Suprapubic skin (tissue), 3 donors: Measurements from ENCODE around the gene SAMD4A.

Experiments
- EP300 ChIP-seq: sonication (generic); formaldehyde crosslinking; IDR thresholded peaks from one replicate; pipeline ENCODE4 v1.6.1; 2017; ENCODE audit warnings: antibody characterized with exemption
- TF ChIP-seq, protein P1 (sequence below), 2 donors: fragments of 200-600 bp in 1 of 2; fragments of 450-650 bp in 1 of 2; sonication (generic) in 1 of 2; IDR thresholded peaks; one replicate each; pipeline ENCODE4 v1.5.1; 2016 to 2019; ENCODE audit warnings: antibody characterized with exemption in 2 of 2, mild to moderate bottlenecking in 1 of 2, moderate library complexity in 1 of 2

DNA sequence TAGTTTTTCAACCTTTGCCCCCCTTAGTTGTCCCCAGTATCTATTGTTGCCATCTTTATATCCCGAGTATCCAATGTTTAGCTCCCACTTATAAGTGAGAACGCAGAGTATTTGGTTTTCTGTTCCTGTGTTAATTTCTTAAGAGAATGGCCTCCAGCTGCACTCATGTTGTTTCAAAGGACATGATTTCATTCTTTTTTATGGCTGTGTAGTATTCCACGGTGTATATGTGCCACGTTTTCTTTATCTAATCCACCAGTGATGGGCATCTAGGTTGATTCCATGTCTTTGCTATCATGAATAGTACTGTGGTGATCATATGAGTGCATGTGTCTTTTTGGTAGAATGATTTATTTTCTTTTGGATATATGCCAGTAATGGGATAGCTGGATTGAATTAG lies 263.7 kb downstream of the SAMD4A start:
- no peak for TF ChIP-seq EP300
- TF ChIP-seq, protein P1, sequence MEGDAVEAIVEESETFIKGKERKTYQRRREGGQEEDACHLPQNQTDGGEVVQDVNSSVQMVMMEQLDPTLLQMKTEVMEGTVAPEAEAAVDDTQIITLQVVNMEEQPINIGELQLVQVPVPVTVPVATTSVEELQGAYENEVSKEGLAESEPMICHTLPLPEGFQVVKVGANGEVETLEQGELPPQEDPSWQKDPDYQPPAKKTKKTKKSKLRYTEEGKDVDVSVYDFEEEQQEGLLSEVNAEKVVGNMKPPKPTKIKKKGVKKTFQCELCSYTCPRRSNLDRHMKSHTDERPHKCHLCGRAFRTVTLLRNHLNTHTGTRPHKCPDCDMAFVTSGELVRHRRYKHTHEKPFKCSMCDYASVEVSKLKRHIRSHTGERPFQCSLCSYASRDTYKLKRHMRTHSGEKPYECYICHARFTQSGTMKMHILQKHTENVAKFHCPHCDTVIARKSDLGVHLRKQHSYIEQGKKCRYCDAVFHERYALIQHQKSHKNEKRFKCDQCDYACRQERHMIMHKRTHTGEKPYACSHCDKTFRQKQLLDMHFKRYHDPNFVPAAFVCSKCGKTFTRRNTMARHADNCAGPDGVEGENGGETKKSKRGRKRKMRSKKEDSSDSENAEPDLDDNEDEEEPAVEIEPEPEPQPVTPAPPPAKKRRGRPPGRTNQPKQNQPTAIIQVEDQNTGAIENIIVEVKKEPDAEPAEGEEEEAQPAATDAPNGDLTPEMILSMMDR (IDR thresholded peaks at IDR 0.05): no peak
